KOPT-K1 (cell line): Measurements from ENCODE around the gene HYLS1.
A peak's percentile ranks its signal among the peaks of the same experiment; 100 is the strongest.
"Not testable (repeated sequence)": the region's sequence is repeated elsewhere in the genome, so short reads cannot be mapped to it uniquely, and the experiment has no call there.

Source experiments
- H3K27ac ChIP-seq: fragments of 200-600 bp; sonication (generic); 2 replicates; pipeline ENCODE4 v1.5.1; 2016; ENCODE audit warnings: antibody characterized with exemption, mild to moderate bottlenecking, low read depth, low read length; ENCODE audit not compliant: poor library complexity, severe bottlenecking
- H3K36me3 ChIP-seq: fragments of 200-600 bp; sonication (generic); 2 replicates; pipeline ENCODE4 v1.5.1; 2017; ENCODE audit warnings: antibody characterized with exemption, mild to moderate bottlenecking, low read length, moderate library complexity; ENCODE audit not compliant: insufficient read depth
- H3K9me3 ChIP-seq: fragments of 200-600 bp; sonication (generic); 2 replicates; pipeline ENCODE4 v1.5.1; 2017; ENCODE audit warnings: antibody characterized with exemption, low read length, mild to moderate bottlenecking; ENCODE audit not compliant: insufficient read depth, poor library complexity, severe bottlenecking

HYLS1 gene, protein sequence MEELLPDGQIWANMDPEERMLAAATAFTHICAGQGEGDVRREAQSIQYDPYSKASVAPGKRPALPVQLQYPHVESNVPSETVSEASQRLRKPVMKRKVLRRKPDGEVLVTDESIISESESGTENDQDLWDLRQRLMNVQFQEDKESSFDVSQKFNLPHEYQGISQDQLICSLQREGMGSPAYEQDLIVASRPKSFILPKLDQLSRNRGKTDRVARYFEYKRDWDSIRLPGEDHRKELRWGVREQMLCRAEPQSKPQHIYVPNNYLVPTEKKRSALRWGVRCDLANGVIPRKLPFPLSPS

DNA sequence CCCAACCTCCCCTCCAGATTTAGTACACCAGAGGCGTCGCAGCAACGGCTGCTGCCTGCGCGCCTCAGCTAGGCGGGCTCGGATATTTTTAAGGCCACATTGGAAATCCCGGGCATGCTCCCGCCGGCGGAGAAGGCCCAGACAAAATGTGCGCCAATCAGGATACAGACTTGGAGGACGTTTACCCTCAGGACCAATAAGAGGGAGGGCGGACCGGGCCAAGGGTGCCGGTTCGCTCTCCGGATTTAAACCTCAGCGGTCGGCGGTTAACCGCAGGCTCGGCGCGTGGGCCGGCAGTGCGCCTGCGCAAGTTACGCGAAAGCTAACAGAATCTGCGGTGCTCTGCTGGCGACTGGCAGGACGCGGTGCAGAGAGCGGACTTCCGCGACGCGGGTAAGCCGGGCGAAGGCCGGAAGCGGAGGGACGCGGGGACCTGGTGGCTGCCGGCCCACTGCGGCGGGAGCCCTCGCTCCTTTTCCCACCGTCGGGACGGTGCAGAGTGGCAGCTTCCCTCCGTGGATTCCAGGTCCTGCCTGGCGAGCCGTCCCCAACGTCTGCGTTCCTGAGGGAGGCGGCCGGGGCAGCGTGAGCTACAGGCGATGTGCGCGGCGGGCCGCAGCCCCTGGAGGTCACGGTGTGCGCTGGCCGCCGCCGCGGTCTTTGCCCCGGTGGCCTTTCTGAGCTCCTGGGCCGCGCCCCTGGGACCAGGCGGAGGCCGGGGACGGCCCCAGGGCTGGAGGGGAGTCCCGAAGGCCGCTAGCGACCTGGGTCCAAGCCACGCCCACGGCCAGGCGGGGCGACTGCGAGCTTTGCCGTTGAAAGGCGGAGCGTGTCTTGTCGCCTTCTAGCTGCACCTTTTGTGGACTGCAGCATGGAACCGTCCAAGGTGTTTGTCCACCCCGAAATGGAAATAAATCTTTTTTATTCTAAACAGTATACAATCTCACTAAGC lies at the start of gene HYLS1:
Gene HYLS1, plus strand, starts transcription at position 296 of the 952 bp plus-strand sequence. CDS start 11,701 bp downstream, outside the sequence.
- Histone ChIP-seq H3K9me3 (peaks cover 5% of the 10 kb centered on the region), H3K27ac (peak within 1 kb of the TSS; percentile 80), H3K36me3 (peaks cover 13% of the 10 kb centered on the region)

DNA sequence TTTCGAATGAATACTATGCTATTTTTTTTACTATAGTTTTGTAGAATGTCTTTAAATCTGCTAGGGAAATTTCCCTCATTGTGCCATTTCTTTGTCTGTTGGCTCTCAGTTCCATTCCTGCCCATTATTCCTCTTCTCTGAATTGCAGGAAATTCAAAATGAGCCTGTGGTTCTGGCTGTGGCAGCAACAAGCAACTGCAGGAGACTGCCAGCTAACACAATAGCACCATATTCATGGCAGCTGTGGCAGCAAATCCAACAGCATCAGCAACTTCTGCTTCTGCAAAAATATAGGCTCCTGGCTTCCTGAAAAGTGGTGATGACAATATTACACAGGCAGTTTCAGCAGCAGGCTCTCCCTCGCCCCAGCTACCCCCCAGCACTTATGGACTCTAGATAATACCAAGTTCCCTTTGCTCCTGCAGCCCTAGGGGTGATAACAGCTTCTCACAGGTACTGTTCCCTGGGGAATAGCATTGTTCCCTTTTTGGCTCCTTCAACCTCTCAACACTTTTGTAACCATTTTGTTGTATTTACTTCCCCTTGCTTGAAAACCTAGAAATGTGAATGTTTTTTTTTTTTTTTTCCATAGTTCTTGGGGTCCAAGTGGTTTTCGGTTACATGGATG lies 45.0 kb upstream of the HYLS1 start:
- Histone ChIP-seq H3K36me3 (no peaks in the 10 kb centered on the region), H3K27ac (no peak overlapping the region)

DNA sequence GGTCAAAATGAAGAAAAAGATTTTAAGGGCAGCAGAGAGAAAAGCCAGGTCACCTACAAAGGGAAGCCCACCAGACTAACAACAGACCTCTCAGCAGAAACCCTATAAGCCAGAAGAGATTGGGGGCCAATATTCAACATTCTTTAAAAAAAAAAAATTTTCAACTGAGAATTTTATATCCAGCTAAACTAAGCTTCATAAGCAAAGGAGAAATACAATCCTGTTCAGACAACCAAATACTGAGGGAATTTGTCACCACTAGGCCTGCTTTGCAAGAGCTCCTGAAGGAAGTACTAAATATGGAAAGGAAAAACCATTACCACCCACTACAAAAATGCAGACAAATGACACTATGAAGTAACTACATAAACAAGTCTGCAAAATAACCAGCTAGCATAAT lies 41.3 kb upstream of the HYLS1 start:
- H3K27ac ChIP-seq, result no peak overlapping the region
- no peaks in the 10 kb centered on the region for H3K36me3 ChIP-seq

More for the DNA sequence above, 45.0 kb upstream of the HYLS1 start:
- peaks cover 33% of the 10 kb centered on the region for H3K9me3 ChIP-seq

DNA sequence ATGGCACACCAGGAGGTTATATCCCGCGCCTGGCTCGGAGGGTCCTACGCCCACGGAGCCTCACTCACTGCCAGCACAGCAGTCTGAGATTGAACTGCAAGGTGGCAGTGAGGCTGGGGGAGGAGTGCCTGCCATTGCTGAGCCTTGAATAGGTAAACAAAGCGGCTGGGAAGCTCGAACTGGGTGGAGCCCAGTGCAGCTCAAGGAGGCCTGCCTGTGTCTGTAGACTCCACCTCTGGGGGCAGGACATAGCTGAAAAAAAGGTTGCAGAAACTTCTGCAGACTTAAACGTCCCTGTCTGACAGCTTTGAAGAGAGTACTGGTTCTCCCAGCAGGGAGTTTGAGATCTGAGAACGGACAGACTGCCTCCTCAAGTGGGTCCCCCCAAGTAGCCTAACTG lies 29.8 kb upstream of the HYLS1 start:
- not testable (repeated sequence) for H3K9me3 ChIP-seq, H3K27ac ChIP-seq, H3K36me3 ChIP-seq

More for the DNA sequence above, 41.3 kb upstream of the HYLS1 start:
- H3K9me3 ChIP-seq, result peaks cover 33% of the 10 kb centered on the region

DNA sequence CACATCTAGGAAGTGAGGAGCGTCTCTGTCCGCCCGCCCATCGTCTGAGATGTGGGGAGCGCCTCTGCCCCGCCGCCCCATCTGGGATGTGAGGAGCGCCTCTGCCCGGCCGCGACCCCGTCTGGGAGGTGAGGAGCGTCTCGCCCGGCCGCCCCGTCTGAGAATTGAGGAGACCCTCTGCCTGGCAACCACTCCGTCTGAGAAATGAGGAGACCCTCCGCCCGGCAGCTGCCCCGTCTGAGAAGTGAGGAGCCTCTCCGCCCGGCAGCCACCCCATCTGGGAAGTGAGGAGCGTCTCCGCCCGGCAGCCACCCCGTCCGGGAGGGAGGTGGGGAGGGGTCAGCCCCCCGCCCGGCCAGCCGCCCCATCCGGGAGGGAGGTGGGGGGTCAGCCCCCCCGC lies 24.7 kb upstream of the HYLS1 start:
- not testable (repeated sequence) for H3K9me3 ChIP-seq, H3K27ac ChIP-seq, H3K36me3 ChIP-seq

DNA sequence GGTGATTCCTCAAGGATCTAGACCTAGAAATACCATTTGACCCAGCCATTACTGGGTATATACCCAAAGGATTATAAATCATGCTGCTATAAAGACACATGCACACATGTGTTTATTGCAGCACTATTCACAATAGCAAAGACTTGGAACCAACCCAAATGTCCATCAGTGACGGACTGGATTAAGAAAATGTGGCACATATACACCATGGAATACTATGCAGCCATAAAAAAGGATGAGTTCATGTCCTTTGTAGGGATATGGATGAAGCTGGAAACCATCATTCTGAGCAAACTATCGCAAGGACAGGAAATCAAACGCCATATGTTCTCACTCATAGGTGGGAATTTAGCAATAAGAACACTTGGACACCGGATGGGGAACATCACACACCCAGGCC lies 22.1 kb upstream of the HYLS1 start:
- not testable (repeated sequence) for H3K9me3 ChIP-seq, H3K27ac ChIP-seq, H3K36me3 ChIP-seq

DNA sequence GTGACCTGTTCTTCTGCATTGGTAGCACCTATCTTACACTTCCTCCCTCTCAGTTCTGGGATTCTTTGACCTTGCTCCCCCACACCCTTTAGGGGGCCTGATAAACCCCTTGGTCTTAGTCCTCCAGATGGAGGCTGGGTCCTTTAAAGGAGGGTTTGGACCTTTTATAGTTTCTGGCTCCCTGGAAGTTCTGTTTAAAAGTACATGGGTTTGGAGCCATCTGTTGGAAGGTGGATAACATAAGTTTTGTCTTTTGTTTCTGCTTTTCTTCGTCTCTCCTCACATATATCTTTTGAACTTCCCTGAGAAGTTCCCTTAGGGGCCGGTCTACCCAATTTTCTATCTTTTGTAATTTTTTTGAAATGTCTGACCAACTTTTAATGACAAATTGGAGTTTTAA lies 17.9 kb upstream of the HYLS1 start:
- H3K36me3 ChIP-seq, result no peaks in the 10 kb centered on the region
- no peaks in the 10 kb centered on the region for H3K9me3 ChIP-seq
- no peak overlapping the region for H3K27ac ChIP-seq

DNA sequence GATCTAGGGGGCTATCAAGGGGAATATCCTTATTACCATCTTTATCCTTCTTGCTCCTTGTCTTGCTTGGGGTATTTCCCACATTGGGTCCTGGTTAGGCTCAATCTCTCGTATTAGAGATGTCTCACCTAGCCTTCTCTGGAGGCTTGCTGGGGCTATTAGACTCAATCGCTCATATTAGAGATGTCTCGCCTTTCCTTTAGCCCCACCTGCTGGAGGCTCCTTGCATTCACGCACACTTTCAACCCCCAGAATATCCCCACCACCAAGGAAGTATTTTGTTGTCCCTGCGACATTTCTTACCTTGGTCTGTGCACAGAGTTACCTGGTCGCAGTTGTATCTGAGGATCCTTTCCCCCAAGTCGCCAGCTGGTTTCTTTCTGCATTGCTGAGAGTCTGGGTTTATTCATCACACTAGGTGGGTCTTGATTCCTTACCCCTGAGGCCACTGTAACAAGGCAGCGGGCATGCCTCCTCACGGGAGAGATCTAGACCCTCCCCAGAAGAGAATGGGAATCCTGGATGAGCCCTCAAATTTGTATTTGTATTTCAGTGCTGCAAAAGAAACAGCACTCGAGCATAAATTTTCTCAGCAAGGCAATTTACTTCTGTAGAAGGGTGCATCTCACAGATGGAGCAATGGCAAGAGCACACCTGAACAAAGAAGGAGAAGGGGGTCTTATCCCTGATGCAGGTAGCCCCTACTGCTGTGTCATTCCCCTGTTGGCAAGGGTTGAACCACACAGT lies 15.9 kb upstream of the HYLS1 start:
- no peaks in the 10 kb centered on the region for H3K9me3 ChIP-seq
- H3K36me3 ChIP-seq, result no peaks in the 10 kb centered on the region
- no peak overlapping the region for H3K27ac ChIP-seq

DNA sequence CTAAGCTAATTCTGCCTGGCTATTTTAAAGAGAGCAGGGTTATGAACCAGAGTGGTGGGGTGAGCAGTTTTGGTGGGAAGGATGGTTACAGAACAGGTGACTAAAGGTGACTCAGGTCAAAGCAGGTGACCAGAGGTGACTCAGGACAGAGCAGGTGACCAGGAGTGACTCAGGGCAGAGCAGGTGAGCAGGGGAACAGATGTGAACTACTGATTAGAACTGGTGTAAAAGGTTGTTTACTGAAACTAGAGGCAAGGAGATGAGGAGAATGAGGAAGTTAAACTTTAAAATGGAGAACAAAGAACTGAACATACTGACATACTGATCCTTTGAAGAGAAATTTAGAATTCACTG lies 15.4 kb upstream of the HYLS1 start:
- Histone ChIP-seq H3K9me3 (no peaks in the 10 kb centered on the region), H3K27ac (no peak overlapping the region), H3K36me3 (no peaks in the 10 kb centered on the region)

DNA sequence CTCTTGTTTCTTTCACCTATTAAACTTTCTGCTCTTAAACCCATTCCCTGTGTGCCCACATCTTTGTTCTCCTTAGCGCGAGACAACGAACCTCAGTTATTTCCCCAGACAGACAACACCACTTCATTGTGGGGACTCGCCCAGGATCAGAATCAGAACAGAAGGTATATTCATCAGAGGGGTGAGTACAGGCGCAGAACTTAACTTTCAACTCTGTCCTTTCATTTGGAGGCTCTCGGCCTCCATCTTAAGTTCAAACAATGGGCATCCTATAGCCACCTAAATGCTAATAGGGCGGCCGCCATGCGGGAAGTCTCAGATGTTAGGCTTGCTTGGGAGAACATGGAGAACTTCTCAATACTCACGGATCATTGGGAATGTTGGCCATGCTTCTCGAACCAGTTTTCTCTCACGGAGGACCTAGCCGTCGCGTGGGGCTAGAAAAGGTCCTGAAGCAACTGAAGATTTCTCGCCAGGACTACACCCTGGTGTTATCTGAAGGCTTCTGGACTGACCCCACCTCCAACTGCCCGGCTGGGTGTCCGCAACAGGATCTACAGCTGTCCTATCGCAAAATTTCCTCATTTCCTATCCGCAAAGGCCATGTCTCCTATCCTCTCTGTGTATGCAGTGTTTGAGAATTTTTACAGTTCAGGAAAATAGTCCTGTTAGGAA lies 13.4 kb upstream of the HYLS1 start:
- Histone ChIP-seq H3K36me3 (no peaks in the 10 kb centered on the region), H3K27ac (no peak overlapping the region), H3K9me3 (no peaks in the 10 kb centered on the region)

DNA sequence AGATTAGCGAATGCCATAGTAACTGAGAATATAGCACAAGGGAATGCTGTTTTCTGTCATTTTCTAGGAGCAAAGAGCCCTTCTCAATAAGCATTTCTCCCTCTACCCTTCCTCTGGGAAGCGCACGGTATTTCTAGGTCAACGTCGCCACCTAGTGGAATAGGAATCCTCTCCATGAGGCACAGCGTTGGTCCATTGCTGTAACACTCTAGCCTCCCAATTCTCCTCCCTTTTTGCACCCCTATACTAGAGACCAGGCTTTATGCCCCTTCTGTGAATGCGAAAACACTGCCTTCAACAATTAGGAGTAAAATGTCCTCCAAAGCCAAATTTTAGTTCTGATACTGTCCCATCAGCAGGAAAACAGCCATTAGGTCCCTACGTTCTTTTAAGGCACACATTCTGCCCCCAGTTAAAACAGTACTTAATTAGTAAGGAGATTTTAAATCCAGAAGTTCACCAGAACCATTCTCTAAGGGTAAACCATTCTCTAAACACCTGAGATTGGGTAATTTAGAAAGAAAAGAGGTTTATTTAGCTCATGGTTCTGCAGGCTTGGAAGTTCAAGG lies 12.8 kb upstream of the HYLS1 start:
- H3K27ac ChIP-seq, result no peak overlapping the region
- no peaks in the 10 kb centered on the region for H3K36me3 ChIP-seq
- H3K9me3 ChIP-seq, result no peaks in the 10 kb centered on the region

DNA sequence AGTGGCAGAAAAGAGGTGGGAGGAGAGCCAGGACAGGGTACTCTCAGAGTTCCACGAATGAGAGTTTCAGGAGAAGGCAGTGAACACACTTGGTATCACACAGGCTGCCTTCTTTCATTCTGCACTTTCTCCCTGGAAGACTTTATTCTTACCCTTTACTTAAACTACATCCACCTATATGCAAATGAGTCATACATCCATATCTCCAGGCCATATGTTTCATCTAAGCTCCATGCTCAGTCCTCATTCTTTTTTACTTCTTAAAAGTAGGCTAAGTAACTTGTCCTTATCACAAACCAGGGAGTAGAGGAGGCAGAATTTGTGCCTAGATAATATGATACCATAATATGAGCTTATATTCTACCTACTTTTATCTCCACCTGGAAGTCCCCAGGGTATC lies 6.2 kb upstream of the HYLS1 start:
- Histone ChIP-seq H3K27ac (no peak overlapping the region), H3K9me3 (no peaks in the 10 kb centered on the region), H3K36me3 (no peaks in the 10 kb centered on the region)

DNA sequence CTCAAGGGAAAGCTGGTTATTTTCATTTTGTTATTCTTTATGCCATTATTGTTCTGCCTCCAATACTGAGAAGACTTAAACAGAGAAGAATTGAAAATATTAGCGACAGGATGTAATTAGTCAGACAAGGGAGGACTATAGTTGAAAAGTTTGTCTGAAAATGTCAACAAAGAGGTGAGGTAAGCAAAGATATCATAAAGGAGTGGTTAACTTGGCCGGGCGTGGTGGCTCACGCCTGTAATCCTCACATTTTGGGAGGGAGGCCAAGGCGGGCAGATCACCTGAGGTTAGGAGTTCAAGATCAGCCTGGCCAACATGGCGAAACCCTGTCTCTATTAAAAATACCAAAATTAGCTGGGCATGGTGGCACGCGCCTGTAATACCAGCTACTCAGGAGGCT lies 4.1 kb upstream of the HYLS1 start:
- Histone ChIP-seq H3K9me3 (peaks cover 5% of the 10 kb centered on the region), H3K36me3 (no peaks in the 10 kb centered on the region), H3K27ac (no peak overlapping the region)

DNA sequence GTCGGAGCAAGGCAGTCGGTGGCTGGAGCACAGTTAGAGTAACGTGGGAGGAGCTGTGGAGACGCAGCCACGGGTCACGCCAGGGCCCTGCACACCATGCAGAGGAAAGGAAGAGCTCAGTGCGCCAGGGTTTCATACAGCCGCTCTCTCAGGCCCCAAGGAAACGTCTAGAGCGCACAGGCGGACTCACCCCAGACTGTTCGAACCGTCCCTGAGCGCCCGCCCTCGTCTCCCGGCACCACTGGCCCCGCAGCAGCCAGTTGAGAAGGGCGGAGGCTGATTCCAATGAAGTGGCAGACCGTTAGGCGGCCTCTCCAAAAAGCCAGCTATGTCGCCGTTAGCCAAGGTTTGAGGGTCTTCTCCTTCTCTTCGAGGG lies 483 bp upstream of the HYLS1 start:
- Histone ChIP-seq H3K9me3 (peaks cover 5% of the 10 kb centered on the region), H3K36me3 (peaks cover 6% of the 10 kb centered on the region; the same call in 1 of the 2 replicates), H3K27ac (peak overlapping the region; percentile 80)
